RWPE1 (cell line): ENCODE measurements around the gene AFMID.
"Not testable (repeated sequence)": the region's sequence is repeated elsewhere in the genome, so short reads cannot be mapped to it uniquely, and the experiment has no call there.

Experiments used
- CTCF ChIA-PET: fragments of 350-600 bp; sonication (Branson Sonifier 250); formaldehyde crosslinking; extraction: SDS; loops from one replicate; lab custom pipeline; 2021; lab: Yijun Ruan, JAX
- POLR2A ChIA-PET: fragments of 400-600 bp; formaldehyde crosslinking; extraction: SDS; loops from one replicate; lab custom pipeline; 2020; ENCODE audit warnings: antibody characterized with exemption; ENCODE audit not compliant: low non-redundant PET; lab: Yijun Ruan, JAX
- DNase-seq: peaks from one replicate; pipeline ENCODE4 v3.0.0; 2012; ENCODE audit warnings: low spot score
- H3K27ac ChIP-seq: fragments of 450-650 bp; 2 replicates; pipeline ENCODE4 v1.5.1; 2017
- TF ChIP-seq, protein P1 (sequence below): fragments of 450-650 bp; conservative IDR thresholded peaks from 2 replicates; pipeline ENCODE4 v1.5.1; 2017; ENCODE audit warnings: low read depth, mild to moderate bottlenecking

AFMID gene

DNA sequence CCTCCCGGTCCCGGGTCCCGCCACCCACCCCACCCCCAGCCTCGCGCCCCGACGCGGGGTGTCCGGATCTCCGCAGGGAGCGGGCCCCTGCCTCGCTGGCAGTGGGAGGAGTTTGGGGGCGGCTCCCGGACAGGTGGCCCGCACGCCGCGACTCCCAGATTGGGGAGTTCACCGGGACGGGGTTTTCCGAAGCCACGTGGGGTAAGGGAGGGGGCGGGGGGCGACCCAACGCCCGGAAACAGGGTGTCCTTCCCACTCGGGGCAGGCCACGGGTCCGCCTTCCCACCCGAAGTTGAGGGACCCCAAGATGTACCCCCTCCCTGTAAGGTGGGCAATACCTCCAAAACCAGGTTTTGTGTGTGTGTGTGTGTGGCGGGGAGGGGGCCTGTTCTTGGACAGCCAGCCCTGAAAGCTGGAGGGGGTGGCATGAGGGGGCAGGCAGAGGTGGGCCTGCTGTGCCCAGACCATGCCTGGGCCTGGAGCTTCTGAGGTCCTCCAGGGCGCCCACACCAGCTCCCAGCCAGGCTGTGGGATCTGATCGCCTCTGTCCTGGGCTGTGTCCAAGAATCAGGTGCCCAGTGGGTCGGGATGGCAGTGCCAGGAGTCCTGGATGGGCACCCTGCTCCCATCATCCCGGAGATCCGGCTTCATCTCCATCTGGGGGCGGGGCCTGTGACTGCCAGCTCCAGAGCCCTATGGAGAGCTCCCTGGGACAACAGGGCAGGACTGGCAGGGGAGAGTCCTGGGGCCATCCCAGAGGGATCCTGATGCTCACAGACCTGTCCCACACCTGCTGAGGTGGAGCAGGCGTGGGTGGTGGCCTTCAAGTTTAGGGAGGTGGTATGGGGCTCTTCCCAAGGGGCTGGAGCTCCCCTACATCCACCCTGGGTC is 18.0 kb upstream of the AFMID start:
- TF ChIP-seq, protein P1, sequence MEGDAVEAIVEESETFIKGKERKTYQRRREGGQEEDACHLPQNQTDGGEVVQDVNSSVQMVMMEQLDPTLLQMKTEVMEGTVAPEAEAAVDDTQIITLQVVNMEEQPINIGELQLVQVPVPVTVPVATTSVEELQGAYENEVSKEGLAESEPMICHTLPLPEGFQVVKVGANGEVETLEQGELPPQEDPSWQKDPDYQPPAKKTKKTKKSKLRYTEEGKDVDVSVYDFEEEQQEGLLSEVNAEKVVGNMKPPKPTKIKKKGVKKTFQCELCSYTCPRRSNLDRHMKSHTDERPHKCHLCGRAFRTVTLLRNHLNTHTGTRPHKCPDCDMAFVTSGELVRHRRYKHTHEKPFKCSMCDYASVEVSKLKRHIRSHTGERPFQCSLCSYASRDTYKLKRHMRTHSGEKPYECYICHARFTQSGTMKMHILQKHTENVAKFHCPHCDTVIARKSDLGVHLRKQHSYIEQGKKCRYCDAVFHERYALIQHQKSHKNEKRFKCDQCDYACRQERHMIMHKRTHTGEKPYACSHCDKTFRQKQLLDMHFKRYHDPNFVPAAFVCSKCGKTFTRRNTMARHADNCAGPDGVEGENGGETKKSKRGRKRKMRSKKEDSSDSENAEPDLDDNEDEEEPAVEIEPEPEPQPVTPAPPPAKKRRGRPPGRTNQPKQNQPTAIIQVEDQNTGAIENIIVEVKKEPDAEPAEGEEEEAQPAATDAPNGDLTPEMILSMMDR, result no peak
- peak; percentile 72 for DNase-seq
- ChIA-PET CTCF (interaction anchor here (1.4 kb wide), 2 partner anchors 57 to 253 kb away, joined by 3 to 7 read pairs; no protein-coding TSS in a partner anchor), POLR2A (interaction anchor here (0.6 to 1.6 kb wide), 3 partner anchors 41 to 647 kb away, joined by 3 to 6 read pairs (median 4); no protein-coding TSS in a partner anchor)
- H3K27ac ChIP-seq, result peak overlapping the region; percentile 67

DNA sequence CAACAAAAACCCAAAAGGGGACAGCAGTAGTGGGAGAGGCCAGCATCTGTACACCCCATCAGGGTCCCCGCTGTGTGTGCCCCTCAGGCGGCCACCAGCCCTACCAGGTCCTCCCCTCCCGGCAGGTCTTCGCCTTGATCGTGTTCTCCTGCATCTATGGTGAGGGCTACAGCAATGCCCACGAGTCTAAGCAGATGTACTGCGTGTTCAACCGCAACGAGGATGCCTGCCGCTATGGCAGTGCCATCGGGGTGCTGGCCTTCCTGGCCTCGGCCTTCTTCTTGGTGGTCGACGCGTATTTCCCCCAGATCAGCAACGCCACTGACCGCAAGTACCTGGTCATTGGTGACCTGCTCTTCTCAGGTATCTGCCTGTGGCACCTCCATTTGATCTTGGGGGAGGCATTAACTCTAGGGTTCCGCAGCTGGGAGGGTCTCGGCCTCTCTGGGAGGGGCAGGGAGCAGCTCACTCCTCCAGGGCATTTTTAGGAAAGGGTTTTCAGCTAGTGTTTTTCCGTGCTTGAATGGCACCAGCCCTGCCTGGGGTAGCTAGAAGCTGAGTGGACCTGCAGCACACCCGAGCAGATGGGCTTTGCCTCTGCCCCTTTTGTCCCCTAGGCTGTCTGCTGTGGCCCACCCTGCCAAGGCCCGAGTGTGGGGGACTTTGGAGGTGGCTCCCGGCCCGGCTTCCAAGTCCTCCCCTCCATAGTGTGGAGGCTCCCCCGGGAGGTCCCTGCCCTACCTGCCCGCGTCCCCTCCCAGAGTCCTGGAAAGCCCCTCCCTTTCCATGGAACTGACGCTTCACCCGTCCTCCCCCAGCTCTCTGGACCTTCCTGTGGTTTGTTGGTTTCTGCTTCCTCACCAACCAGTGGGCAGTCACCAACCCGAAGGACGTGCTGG is 16.2 kb upstream of the AFMID start:
- TF ChIP-seq, protein P1, result no peak
- CTCF ChIA-PET, result no interaction called here
- POLR2A ChIA-PET, result interaction anchor here (0.7 kb wide), 1 partner anchor 29 kb away, joined by 16 read pairs; no protein-coding TSS in a partner anchor
- peak overlapping the region; percentile 67 for H3K27ac ChIP-seq
- no peak for DNase-seq

DNA sequence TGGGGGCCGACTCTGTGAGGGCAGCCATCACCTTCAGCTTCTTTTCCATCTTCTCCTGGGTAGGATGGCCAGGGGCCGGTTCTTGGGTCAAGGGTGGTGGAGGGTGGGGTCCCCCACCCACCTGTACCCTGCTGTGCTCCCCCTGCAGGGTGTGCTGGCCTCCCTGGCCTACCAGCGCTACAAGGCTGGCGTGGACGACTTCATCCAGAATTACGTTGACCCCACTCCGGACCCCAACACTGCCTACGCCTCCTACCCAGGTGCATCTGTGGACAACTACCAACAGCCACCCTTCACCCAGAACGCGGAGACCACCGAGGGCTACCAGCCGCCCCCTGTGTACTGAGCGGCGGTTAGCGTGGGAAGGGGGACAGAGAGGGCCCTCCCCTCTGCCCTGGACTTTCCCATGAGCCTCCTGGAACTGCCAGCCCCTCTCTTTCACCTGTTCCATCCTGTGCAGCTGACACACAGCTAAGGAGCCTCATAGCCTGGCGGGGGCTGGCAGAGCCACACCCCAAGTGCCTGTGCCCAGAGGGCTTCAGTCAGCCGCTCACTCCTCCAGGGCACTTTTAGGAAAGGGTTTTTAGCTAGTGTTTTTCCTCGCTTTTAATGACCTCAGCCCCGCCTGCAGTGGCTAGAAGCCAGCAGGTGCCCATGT is 15.4 kb upstream of the AFMID start:
- peak overlapping the region; percentile 67 for H3K27ac ChIP-seq
- ChIA-PET POLR2A (interaction anchor here (0.7 kb wide), 1 partner anchor 30 kb away, joined by 16 read pairs; no protein-coding TSS in a partner anchor), CTCF (interaction anchor here (0.7 kb wide), 1 partner anchor 129 kb away, joined by 3 read pairs; no protein-coding TSS in a partner anchor)
- DNase-seq, result not testable (repeated sequence)

DNA sequence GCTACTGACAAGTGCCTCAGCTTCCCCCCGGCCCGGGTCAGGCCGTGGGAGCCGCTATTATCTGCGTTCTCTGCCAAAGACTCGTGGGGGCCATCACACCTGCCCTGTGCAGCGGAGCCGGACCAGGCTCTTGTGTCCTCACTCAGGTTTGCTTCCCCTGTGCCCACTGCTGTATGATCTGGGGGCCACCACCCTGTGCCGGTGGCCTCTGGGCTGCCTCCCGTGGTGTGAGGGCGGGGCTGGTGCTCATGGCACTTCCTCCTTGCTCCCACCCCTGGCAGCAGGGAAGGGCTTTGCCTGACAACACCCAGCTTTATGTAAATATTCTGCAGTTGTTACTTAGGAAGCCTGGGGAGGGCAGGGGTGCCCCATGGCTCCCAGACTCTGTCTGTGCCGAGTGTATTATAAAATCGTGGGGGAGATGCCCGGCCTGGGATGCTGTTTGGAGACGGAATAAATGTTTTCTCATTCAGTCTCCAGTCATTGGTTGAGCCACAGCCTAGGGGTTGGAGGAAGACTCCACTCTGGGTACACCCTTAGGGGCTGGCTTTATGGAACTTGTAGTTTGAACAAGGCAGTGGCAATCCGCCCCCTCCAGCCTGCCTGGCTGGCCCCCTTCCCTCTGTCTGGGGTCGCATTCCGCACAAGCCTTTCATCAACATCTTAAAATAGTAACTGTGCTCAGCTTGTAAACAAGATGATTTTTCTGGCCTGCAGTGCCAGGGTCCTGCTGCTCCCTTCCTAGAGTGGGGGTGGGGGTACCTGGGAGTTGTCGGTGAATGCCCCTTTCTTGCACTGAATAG is 14.7 kb upstream of the AFMID start:
- DNase-seq, result no peak
- CTCF ChIA-PET, result interaction anchor here (0.6 to 0.8 kb wide), 4 partner anchors 13 to 1787 kb away, joined by 3 to 4 read pairs (median 3); no protein-coding TSS in a partner anchor
- TF ChIP-seq, protein P1, result no peak
- POLR2A ChIA-PET, result no interaction called here
- H3K27ac ChIP-seq, result peak overlapping the region; percentile 67

DNA sequence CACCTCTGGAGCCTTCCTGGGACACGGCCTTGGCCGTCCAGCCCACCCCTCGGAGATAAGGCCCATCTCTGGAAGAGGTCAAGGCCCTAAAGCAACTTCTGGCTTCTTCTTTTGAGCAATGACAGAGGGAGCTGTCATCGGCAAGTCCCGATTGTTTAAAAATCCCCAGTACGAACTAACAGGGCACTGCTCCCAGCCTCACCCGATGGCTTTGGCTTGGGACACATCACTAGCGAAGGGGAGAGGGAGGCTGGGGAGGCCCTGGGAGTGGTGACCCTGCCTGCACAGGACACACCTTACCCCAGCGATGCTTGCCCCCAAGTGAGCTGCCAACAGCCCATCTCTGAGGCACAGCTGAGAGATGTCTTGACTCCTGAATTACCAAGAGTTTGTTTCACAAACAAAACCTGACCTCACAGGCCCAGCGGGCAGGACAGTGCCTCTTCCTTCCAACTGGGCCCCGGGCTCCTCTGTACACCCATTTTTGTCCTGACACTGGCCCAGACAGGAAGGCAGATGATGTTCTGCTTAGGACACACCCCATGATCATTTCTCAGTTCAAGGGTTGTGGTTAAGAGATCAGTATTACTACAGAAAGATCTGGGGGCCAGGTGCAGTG is 14.0 kb upstream of the AFMID start:
- DNase-seq, result no peak
- ChIA-PET CTCF (interaction anchor here (0.6 to 0.8 kb wide), 2 partner anchors 47 to 1788 kb away, joined by 3 to 4 read pairs; no protein-coding TSS in a partner anchor), POLR2A (no interaction called here)
- TF ChIP-seq, protein P1, result no peak
- H3K27ac ChIP-seq, result peak overlapping the region; percentile 67
